Activated CD4-positive, CD25-positive, alpha-beta regulatory T cell treated with anti-CD3 and anti-CD28 coated beads, Interleukin-2, amount 50 U/mL, for 72 hours (primary cell): ENCODE results near the gene FAF1.
"Not testable (repeated sequence)": the region's sequence is repeated elsewhere in the genome, so short reads cannot be mapped to it uniquely, and the experiment has no call there.

Source experiments
- DNase-seq: peaks from one replicate; pipeline ENCODE4 v3.0.0; 2021

FAF1 gene

GRCh38 chr1:50959913-50960844, at the start of gene FAF1:
FAF1 (minus strand) TSS chr1:50960267; CDS start chr1:50959811, 456 bp downstream.
- DNase-seq, result peak; percentile 96

- DNase-seq, result no peak
These were observed 49.3 kb upstream of the FAF1 start for GRCh38 chr1:51009381-51009780.

GRCh38 chr1:51005549-51005948, 45.5 kb upstream of the FAF1 start:
- DNase-seq, result not testable (repeated sequence)

- no peak for DNase-seq
These were observed 42.4 kb upstream of the FAF1 start for GRCh38 chr1:51002516-51002915.

- DNase-seq, result no peak
These were observed 40.6 kb upstream of the FAF1 start for GRCh38 chr1:51000651-51001050.

- DNase-seq, result no peak
These were observed 40.1 kb upstream of the FAF1 start for GRCh38 chr1:51000160-51000559.

GRCh38 chr1:50999375-50999774, 39.3 kb upstream of the FAF1 start:
- not testable (repeated sequence) for DNase-seq

GRCh38 chr1:50996083-50996482, 36.0 kb upstream of the FAF1 start:
- DNase-seq, result no peak

GRCh38 chr1:50995651-50996050, 35.6 kb upstream of the FAF1 start:
- DNase-seq, result no peak

GRCh38 chr1:50994997-50995396, 34.9 kb upstream of the FAF1 start:
- DNase-seq, result no peak

- DNase-seq, result no peak
These were observed 33.6 kb upstream of the FAF1 start for GRCh38 chr1:50993645-50994044.

- no peak for DNase-seq
These were observed 32.7 kb upstream of the FAF1 start for GRCh38 chr1:50992532-50993318.

- DNase-seq, result no peak
These were observed 29.6 kb upstream of the FAF1 start for GRCh38 chr1:50989694-50990093.

- no peak for DNase-seq
These were observed 26.6 kb upstream of the FAF1 start for GRCh38 chr1:50986653-50987052.

GRCh38 chr1:50985094-50985493, 25.0 kb upstream of the FAF1 start:
- no peak for DNase-seq

GRCh38 chr1:50983219-50983802, 23.2 kb upstream of the FAF1 start:
- no peak for DNase-seq

GRCh38 chr1:50982611-50983010, 22.5 kb upstream of the FAF1 start:
- DNase-seq, result no peak

- no peak for DNase-seq
These were observed 21.7 kb upstream of the FAF1 start for GRCh38 chr1:50981741-50982140.

- no peak for DNase-seq
These were observed 20.4 kb upstream of the FAF1 start for GRCh38 chr1:50980505-50980904.

GRCh38 chr1:50979937-50980336, 19.9 kb upstream of the FAF1 start:
- no peak for DNase-seq

GRCh38 chr1:50978852-50979781, 19.1 kb upstream of the FAF1 start:
- DNase-seq, result no peak

- DNase-seq, result peak; percentile 47
These were observed 18.2 kb upstream of the FAF1 start for GRCh38 chr1:50978144-50978851.
